PC-3 (cell line): ENCODE results near the gene TMEM178B.

Experiments
- EZH2 ChIP-seq: fragments of 300-600 bp; sonication (generic); IDR thresholded peaks from one replicate; pipeline ENCODE4 v1.6.1; 2017; ENCODE audit warnings: antibody characterized with exemption, mild to moderate bottlenecking, low read length; ENCODE audit not compliant: unreplicated experiment
- TF ChIP-seq, protein P1 (sequence below): fragments of 300-600 bp; sonication (generic); conservative IDR thresholded peaks from 2 replicates; pipeline ENCODE4 v1.5.1; 2017; ENCODE audit warnings: antibody characterized with exemption, low read depth, mild to moderate bottlenecking, low read length

DNA sequence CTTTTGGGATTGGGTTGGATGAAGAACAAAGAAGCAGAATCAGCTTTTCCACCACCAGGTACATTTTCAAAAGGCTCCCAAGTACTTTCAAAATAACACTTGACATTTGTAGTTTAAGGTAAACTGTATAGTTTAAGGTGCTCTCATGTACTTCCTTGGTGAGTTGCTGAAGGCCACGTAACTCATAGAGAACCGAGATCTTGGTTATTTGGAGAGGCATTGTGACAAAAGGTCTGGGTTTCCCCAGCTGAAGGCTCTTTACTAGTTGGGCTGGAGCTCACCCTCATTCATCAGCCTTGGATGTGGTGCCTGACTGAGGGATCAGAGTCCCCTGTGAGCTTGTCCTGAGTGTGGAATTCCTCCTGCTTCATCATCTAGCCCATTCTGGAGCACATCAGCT, 191.8 kb downstream of the TMEM178B start:
- TF ChIP-seq, protein P1, sequence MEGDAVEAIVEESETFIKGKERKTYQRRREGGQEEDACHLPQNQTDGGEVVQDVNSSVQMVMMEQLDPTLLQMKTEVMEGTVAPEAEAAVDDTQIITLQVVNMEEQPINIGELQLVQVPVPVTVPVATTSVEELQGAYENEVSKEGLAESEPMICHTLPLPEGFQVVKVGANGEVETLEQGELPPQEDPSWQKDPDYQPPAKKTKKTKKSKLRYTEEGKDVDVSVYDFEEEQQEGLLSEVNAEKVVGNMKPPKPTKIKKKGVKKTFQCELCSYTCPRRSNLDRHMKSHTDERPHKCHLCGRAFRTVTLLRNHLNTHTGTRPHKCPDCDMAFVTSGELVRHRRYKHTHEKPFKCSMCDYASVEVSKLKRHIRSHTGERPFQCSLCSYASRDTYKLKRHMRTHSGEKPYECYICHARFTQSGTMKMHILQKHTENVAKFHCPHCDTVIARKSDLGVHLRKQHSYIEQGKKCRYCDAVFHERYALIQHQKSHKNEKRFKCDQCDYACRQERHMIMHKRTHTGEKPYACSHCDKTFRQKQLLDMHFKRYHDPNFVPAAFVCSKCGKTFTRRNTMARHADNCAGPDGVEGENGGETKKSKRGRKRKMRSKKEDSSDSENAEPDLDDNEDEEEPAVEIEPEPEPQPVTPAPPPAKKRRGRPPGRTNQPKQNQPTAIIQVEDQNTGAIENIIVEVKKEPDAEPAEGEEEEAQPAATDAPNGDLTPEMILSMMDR = no peak
- TF ChIP-seq EZH2 = no peak
